HL-60 (cell line): ENCODE results near the gene TMEM151A.

Source experiments
- DNase-seq, 2 experiments: peaks; one replicate each; pipeline ENCODE4 v3.0.0-alpha.2; 2010 to 2020; ENCODE audit warnings: low read depth in 1 of 2, low spot score in 1 of 2
- H3K27ac ChIP-seq: fragments of 250-450 bp; sonication (Bioruptor Pico); replicated peaks from 2 replicates; pipeline ENCODE4 v1.5.1; 2020; ENCODE audit warnings: mild to moderate bottlenecking, moderate library complexity
- H3K27me3 ChIP-seq: fragments of 250-450 bp; sonication (Bioruptor Pico); 2 replicates; pipeline ENCODE4 v1.5.1; 2021; ENCODE audit warnings: mild to moderate bottlenecking, moderate library complexity; ENCODE audit not compliant: insufficient read depth, poor library complexity, severe bottlenecking
- H3K4me3 ChIP-seq: replicated peaks from 2 replicates; pipeline ENCODE4 v1.5.1; 2011; ENCODE audit warnings: mild to moderate bottlenecking, control low read depth, low read length; ENCODE audit not compliant: insufficient read depth
- GABPA ChIP-seq: IDR thresholded peaks from 2 replicates; pipeline ENCODE4 v1.6.1; 2012; ENCODE audit warnings: low read depth
- POLR2AphosphoS5 ChIP-seq: IDR thresholded peaks from 2 replicates; pipeline ENCODE4 v1.6.1; 2012; ENCODE audit warnings: low read depth
- REST ChIP-seq: IDR thresholded peaks from 2 replicates; pipeline ENCODE4 v1.6.1; 2012; ENCODE audit warnings: low read depth; ENCODE audit not compliant: insufficient replicate concordance
- SPI1 ChIP-seq: IDR thresholded peaks from 2 replicates; pipeline ENCODE4 v1.6.1; 2012; ENCODE audit warnings: low read depth, mild to moderate bottlenecking, borderline replicate concordance
- TF ChIP-seq, protein P1 (sequence below): IDR thresholded peaks from one replicate; pipeline ENCODE4 v1.5.1; 2011; ENCODE audit warnings: low read length, control low read depth, inconsistent platforms; ENCODE audit not compliant: insufficient read depth

Gene TMEM151A

DNA sequence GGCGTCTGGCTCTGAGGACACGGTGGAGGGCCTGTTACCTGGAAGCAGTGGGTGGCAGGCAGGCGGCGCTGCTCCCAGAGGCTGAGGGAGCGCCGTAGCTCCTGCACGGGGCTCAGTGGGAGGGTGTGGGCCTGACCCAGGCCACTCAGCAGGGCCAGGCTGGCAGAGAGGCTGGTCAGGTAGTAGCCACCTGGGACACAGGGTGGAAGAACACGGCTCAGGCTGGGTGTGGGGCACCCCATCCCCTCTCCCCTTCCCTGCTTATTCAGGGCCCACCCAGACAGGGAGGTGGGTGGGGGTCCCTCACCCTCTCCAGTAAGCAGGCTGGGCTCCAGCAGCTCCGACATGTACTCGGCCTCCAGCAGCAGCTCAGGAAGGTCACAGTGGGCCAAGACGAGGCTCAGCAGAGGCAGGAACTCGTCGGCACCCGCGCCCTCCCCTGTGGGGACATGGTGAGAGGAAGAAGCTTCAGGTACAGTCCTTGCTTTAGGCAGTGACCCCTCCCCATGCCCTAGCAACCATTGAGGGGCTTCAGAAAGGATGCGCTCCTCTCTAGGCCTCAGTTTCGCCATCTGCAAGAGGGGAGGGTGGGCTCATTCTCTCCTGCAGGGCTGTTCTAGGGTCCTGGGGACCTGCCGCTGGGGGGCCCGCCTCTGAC, 41.7 kb downstream of the TMEM151A start:
- Histone ChIP-seq H3K4me3 (no peak overlapping the region), H3K27ac (no peak overlapping the region), H3K27me3 (no peaks in the 10 kb centered on the region)
- DNase-seq = no peak
- TF ChIP-seq POLR2AphosphoS5 (no peak), GABPA (no peak), REST (no peak)

DNA sequence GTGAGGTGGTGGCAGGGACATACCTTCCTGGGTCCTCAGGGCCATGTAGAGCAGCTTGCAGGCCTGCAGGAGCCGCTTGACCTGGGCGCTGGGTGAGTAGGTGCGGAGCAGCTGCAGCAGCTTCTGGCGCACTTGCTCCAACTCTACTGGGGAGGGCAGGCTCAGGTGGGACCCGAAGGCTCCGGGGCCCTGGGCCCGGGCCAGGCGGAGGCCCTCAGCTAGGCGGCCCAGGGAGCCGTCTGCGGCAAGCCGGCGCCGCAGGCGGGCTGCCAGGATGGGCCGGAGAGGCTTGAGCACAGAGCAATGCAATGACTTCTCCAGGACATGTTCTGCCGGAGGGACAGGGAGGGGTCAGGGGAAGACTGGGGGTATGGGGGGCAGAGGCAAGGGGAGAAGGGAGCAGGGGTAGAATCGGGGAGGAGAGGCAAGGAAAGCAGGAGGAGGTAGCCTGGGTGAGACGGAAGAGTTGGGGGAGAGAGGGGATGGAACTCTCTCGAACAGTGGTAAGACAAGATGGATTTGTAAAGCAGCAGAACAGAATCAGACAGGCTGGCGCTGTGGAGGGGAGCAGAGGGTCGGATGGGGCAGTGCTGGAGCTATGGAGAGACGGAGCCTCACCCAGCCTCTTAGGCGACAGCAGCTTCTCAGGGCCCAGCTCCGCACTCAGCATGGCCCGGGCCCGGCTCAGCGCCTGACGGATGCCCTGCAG, 42.4 kb downstream of the TMEM151A start:
- TF ChIP-seq, protein P1, sequence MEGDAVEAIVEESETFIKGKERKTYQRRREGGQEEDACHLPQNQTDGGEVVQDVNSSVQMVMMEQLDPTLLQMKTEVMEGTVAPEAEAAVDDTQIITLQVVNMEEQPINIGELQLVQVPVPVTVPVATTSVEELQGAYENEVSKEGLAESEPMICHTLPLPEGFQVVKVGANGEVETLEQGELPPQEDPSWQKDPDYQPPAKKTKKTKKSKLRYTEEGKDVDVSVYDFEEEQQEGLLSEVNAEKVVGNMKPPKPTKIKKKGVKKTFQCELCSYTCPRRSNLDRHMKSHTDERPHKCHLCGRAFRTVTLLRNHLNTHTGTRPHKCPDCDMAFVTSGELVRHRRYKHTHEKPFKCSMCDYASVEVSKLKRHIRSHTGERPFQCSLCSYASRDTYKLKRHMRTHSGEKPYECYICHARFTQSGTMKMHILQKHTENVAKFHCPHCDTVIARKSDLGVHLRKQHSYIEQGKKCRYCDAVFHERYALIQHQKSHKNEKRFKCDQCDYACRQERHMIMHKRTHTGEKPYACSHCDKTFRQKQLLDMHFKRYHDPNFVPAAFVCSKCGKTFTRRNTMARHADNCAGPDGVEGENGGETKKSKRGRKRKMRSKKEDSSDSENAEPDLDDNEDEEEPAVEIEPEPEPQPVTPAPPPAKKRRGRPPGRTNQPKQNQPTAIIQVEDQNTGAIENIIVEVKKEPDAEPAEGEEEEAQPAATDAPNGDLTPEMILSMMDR = no peak
- TF ChIP-seq SPI1 = no peak
- no peak for TF ChIP-seq GABPA
- no peak for TF ChIP-seq POLR2AphosphoS5
- TF ChIP-seq REST = no peak
- no peak for DNase-seq
- H3K27me3 ChIP-seq = no peaks in the 10 kb centered on the region
- H3K4me3 ChIP-seq = no peak overlapping the region
- no peak overlapping the region for H3K27ac ChIP-seq

- H3K27ac ChIP-seq = peak overlapping the region; percentile 84
Observed at GRCh38 chr11:66334605-66335442, 43.1 kb downstream of the TMEM151A start.

More at GRCh38 chr11:66334605-66335442, 43.1 kb downstream of the TMEM151A start:
- peak overlapping the region; percentile 59 for H3K4me3 ChIP-seq
- TF ChIP-seq SPI1 (no peak), REST (no peak), POLR2AphosphoS5 (no peak), GABPA (no peak)
- TF ChIP-seq, protein P1 = no peak
- DNase-seq = peak; percentile 49 to 89
- no peaks in the 10 kb centered on the region for H3K27me3 ChIP-seq
